ENCODE results near the gene TP53I13. TPM values are rescaled to one million over a fixed set of nuclear protein-coding genes. Genes with fewer than 3 reads are reported as not detected.
A peak's percentile ranks its signal among the peaks of the same experiment; 100 is the strongest.

Gene TP53I13
- total RNA-seq, 2 experiments from 2014 or later = 37.7 to 41.5 TPM

- DNase-seq (no peak), ATAC-seq (no peak)
- POLR2A ChIA-PET = interaction anchor here (1.4 kb wide), 1 partner anchor 41 kb away, joined by 3 read pairs; no protein-coding TSS in a partner anchor
- CTCF ChIA-PET = interaction anchor here (0.9 to 13.5 kb wide), 7 partner anchors 9 to 206 kb away, joined by 3 to 93 read pairs (median 6); no protein-coding TSS in a partner anchor
- no peaks in the 10 kb centered on the region for H3K9me3 Mint-ChIP-seq (ENCODE audit: low read depth)
- H3K4me3 Mint-ChIP-seq = no peak overlapping the region
- H3K27me3 Mint-ChIP-seq = no peaks in the 10 kb centered on the region
- H3K4me1 Mint-ChIP-seq = peaks cover 12% of the 10 kb centered on the region
- intact Hi-C loops (cut with DNase I, micrococcal nuclease) = no loop called here
- no peak overlapping the region for H3K27ac Mint-ChIP-seq
- H3K36me3 Mint-ChIP-seq (ENCODE audit: low read depth) = peaks cover 28% of the 10 kb centered on the region
Observed at GRCh38 chr17:29575511-29576213, 7.2 kb downstream of the TP53I13 start.

GRCh38 chr17:29576214-29577000, 7.9 kb downstream of the TP53I13 start:
- ChIA-PET CTCF (interaction anchor here (0.5 to 13.5 kb wide), 5 partner anchors 8 to 338 kb away, joined by 3 to 93 read pairs (median 3); no protein-coding TSS in a partner anchor), POLR2A (interaction anchor here (0.7 to 1.4 kb wide), 2 partner anchors 15 to 41 kb away, joined by 3 read pairs; no protein-coding TSS in a partner anchor)
- H3K36me3 Mint-ChIP-seq (ENCODE audit: low read depth) = peaks cover 33% of the 10 kb centered on the region
- no peaks in the 10 kb centered on the region for H3K9me3 Mint-ChIP-seq (ENCODE audit: low read depth)
- intact Hi-C loops (cut with DNase I, micrococcal nuclease) = no loop called here
- ATAC-seq = no peak
- H3K27me3 Mint-ChIP-seq = no peaks in the 10 kb centered on the region
- no peak for DNase-seq
- H3K4me3 Mint-ChIP-seq = no peak overlapping the region
- no peak overlapping the region for H3K27ac Mint-ChIP-seq
- peaks cover 14% of the 10 kb centered on the region for H3K4me1 Mint-ChIP-seq

- Mint-ChIP-seq H3K9me3 (ENCODE audit: low read depth) (no peaks in the 10 kb centered on the region), H3K27ac (no peak overlapping the region), H3K36me3 (ENCODE audit: low read depth) (peaks cover 33% of the 10 kb centered on the region), H3K27me3 (no peaks in the 10 kb centered on the region), H3K4me3 (no peak overlapping the region), H3K4me1 (peaks cover 14% of the 10 kb centered on the region)
- intact Hi-C loops (cut with DNase I, micrococcal nuclease) = no loop called here
- CTCF ChIA-PET = interaction anchor here (0.5 to 13.5 kb wide), 5 partner anchors 9 to 339 kb away, joined by 3 to 93 read pairs (median 3); no protein-coding TSS in a partner anchor
- no peak for DNase-seq
- POLR2A ChIA-PET = interaction anchor here (0.7 to 1.4 kb wide), 2 partner anchors 14 to 40 kb away, joined by 3 read pairs; no protein-coding TSS in a partner anchor
- no peak for ATAC-seq
Observed at GRCh38 chr17:29577001-29577370, 8.5 kb downstream of the TP53I13 start.

GRCh38 chr17:29577385-29578211, 9.1 kb downstream of the TP53I13 start:
- H3K27ac Mint-ChIP-seq = no peak overlapping the region
- no peaks in the 10 kb centered on the region for H3K9me3 Mint-ChIP-seq (ENCODE audit: low read depth)
- peaks cover 38% of the 10 kb centered on the region for H3K36me3 Mint-ChIP-seq (ENCODE audit: low read depth)
- ChIA-PET CTCF (interaction anchor here (0.5 to 13.5 kb wide), 4 partner anchors 10 to 339 kb away, joined by 3 to 93 read pairs (median 20); no protein-coding TSS in a partner anchor), POLR2A (interaction anchor here (1.4 kb wide), 1 partner anchor 39 kb away, joined by 3 read pairs; no protein-coding TSS in a partner anchor)
- DNase-seq (no peak), ATAC-seq (no peak)
- H3K4me3 Mint-ChIP-seq = no peak overlapping the region
- peaks cover 14% of the 10 kb centered on the region for H3K4me1 Mint-ChIP-seq
- no peaks in the 10 kb centered on the region for H3K27me3 Mint-ChIP-seq
- intact Hi-C loops (cut with DNase I, micrococcal nuclease) = no loop called here

- DNase-seq = no peak
Observed at GRCh38 chr17:29578626-29579485, 10.4 kb downstream of the TP53I13 start.

GRCh38 chr17:29579866-29580771, 11.6 kb downstream of the TP53I13 start:
- intact Hi-C loops (cut with DNase I, micrococcal nuclease) = loop anchor here (1.0 kb wide), 5 partner anchors 11 to 513 kb away; no protein-coding TSS in a partner anchor
- peak; percentile 96 for DNase-seq
- peaks cover 18% of the 10 kb centered on the region for H3K4me1 Mint-ChIP-seq
- ATAC-seq = peak; percentile 97
- no peak overlapping the region for H3K4me3 Mint-ChIP-seq
- CTCF ChIA-PET = interaction anchor here (0.6 to 6.0 kb wide), 21 partner anchors 8 to 705 kb away, joined by 3 to 37 read pairs (median 3); partner anchors contain the start of genes ABHD15 and TP53I13
- H3K9me3 Mint-ChIP-seq (ENCODE audit: low read depth) = no peaks in the 10 kb centered on the region
- no peaks in the 10 kb centered on the region for H3K27me3 Mint-ChIP-seq
- POLR2A ChIA-PET = no interaction called here
- peak overlapping the region; percentile 72 for H3K27ac Mint-ChIP-seq
- H3K36me3 Mint-ChIP-seq (ENCODE audit: low read depth) = peaks cover 42% of the 10 kb centered on the region

More at GRCh38 chr17:29578626-29579485, 10.4 kb downstream of the TP53I13 start:
- POLR2A ChIA-PET = no interaction called here
- CTCF ChIA-PET = interaction anchor here (0.6 to 6.0 kb wide), 6 partner anchors 9 to 209 kb away, joined by 3 to 37 read pairs (median 11); partner anchors contain the start of gene TP53I13
- ATAC-seq = no peak
- Mint-ChIP-seq H3K27ac (no peak overlapping the region), H3K4me1 (peaks cover 9% of the 10 kb centered on the region), H3K27me3 (no peaks in the 10 kb centered on the region), H3K36me3 (ENCODE audit: low read depth) (peaks cover 48% of the 10 kb centered on the region), H3K9me3 (ENCODE audit: low read depth) (no peaks in the 10 kb centered on the region), H3K4me3 (no peak overlapping the region)
- intact Hi-C loops (cut with DNase I, micrococcal nuclease) = no loop called here

- ChIA-PET POLR2A (no interaction called here), CTCF (interaction anchor here (0.5 to 6.0 kb wide), 14 partner anchors 9 to 511 kb away, joined by 3 to 37 read pairs (median 4); partner anchors contain the start of gene ABHD15)
- intact Hi-C loops (cut with DNase I, micrococcal nuclease) = no loop called here
- Mint-ChIP-seq H3K4me3 (no peak overlapping the region), H3K9me3 (ENCODE audit: low read depth) (no peaks in the 10 kb centered on the region), H3K27ac (no peak overlapping the region), H3K36me3 (ENCODE audit: low read depth) (peaks cover 40% of the 10 kb centered on the region), H3K27me3 (no peaks in the 10 kb centered on the region), H3K4me1 (peaks cover 32% of the 10 kb centered on the region)
- no peak for DNase-seq
- ATAC-seq = no peak
Observed at GRCh38 chr17:29581583-29582253, 13.2 kb downstream of the TP53I13 start.

GRCh38 chr17:29582254-29582765, 13.8 kb downstream of the TP53I13 start:
- ATAC-seq (no peak), DNase-seq (no peak)
- peaks cover 41% of the 10 kb centered on the region for H3K36me3 Mint-ChIP-seq (ENCODE audit: low read depth)
- intact Hi-C loops (cut with DNase I, micrococcal nuclease) = no loop called here
- H3K4me1 Mint-ChIP-seq = peaks cover 38% of the 10 kb centered on the region
- no peaks in the 10 kb centered on the region for H3K27me3 Mint-ChIP-seq
- no peak overlapping the region for H3K27ac Mint-ChIP-seq
- POLR2A ChIA-PET = no interaction called here
- H3K4me3 Mint-ChIP-seq = no peak overlapping the region
- no peaks in the 10 kb centered on the region for H3K9me3 Mint-ChIP-seq (ENCODE audit: low read depth)
- CTCF ChIA-PET = interaction anchor here (0.8 to 6.0 kb wide), 7 partner anchors 9 to 57 kb away, joined by 3 to 37 read pairs (median 6); no protein-coding TSS in a partner anchor

- Mint-ChIP-seq H3K36me3 (ENCODE audit: low read depth) (peaks cover 42% of the 10 kb centered on the region), H3K4me1 (peaks cover 42% of the 10 kb centered on the region), H3K4me3 (no peak overlapping the region), H3K9me3 (ENCODE audit: low read depth) (no peaks in the 10 kb centered on the region), H3K27ac (no peak overlapping the region), H3K27me3 (no peaks in the 10 kb centered on the region)
- ATAC-seq (no peak), DNase-seq (no peak)
- intact Hi-C loops (cut with DNase I, micrococcal nuclease) = no loop called here
- ChIA-PET CTCF (interaction anchor here (0.8 to 6.0 kb wide), 3 partner anchors 9 to 35 kb away, joined by 3 to 37 read pairs (median 3); no protein-coding TSS in a partner anchor), POLR2A (no interaction called here)
Observed at GRCh38 chr17:29582772-29583171, 14.3 kb downstream of the TP53I13 start.
